ENCODE measurements around the gene COMTD1. TPM values are rescaled to one million over a fixed set of nuclear protein-coding genes. Genes with fewer than 3 reads are reported as not detected.
A peak's percentile ranks its signal among the peaks of the same experiment; 100 is the strongest.
"Not testable (repeated sequence)": the region's sequence is repeated elsewhere in the genome, so short reads cannot be mapped to it uniquely, and the experiment has no call there.

COMTD1 gene
- total RNA-seq, 1 donor from 2014 or later = 26.9 TPM

DNA sequence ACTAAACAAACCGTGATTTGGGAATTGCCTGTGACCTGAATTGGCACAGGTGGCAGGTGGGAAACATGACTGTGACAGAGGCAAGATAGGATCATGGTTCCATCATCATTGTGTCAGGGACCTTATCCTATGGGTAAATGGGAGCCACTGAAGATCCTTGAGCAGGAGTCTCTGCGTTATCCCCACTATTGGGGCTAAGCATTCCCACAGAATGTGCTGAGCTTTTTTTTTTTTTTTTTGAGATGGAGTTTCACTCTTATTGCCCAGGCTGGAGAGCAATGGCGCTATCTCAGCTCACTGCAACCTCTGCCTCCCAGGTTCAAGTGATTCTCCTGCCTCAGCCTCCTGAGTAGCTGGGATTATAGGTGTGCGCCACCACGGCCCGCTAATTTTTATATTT lies 35.8 kb downstream of the COMTD1 start:
- ATAC-seq = not testable (repeated sequence)

DNA sequence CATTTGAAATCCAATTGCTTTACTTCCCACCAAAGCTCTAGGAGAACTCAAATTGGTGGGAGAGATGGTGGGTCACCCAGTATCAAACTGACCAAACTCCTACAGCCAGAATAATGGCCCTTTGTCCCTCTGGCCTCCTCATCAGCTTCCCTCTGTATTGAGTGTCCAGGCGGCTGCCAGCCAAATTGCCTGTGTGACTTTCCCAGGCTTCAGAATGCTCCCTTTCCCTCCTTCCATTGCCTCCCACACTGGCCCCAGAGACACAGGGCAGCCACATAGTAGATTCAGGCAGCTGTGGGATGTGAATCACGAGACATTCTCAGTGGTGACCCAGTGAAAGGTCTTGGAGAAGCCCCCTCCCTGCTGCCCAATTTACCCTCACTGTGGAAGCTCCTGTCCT lies 37.9 kb downstream of the COMTD1 start:
- peak; percentile 31 for DNase-seq (ENCODE audit: low spot score)
- no peak for ATAC-seq

More for the DNA sequence above, 35.8 kb downstream of the COMTD1 start:
- DNase-seq (ENCODE audit: low spot score) = peak; percentile 2

DNA sequence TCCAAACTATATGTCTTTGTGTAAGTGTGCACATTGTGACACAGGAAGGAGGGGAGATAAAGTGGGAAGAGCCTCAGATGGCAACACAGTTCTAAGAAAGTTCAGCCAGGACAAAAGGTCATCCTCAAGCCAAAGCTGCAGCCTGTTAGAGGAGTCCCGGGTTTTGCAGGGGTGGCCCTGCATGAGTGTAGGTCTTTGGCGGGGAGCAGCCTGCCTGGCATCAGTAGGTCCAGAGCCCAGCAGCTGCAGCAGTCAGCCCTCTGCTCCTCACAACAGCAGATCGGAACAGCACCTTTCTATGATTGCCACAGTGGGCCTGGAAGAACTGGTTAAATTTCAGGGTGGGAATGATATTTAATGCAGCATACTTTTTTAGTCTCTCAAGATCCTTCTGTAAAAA lies 38.7 kb downstream of the COMTD1 start:
- DNase-seq (ENCODE audit: low spot score) (peak; percentile 19), ATAC-seq (no peak)

DNA sequence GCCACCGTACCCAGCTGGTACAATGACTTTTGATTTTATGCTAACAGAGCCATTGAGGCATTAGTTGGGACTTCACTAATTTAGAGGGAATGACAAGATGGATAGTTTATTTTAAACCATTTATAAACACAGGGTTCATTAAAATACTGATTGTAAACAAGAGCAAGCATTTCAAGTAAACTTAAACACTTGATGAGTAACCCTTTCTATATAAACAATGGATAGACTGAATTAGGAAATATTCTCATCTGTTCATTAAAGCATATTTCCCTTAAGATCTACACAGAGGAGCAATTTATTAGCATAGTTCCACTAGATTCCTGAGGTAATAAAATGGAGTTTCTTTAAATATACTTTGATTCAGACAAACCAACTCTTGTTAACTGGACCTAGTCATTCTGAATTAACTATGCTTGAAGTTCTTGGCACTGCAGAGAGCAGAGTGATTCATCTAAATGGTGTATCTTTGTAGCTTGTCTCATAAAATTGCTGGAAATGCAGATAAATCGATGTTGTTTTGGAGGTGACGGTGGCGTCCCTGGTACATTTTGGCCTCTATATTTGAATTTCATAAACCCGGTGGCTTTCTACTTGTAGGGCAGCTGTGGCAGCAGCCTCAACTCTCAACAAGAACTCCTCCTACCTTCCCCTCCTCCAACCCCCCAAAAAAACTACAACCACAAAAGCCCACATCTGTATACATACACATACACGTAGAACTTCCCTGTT lies 40.6 kb downstream of the COMTD1 start:
- DNase-seq (ENCODE audit: low spot score) (no peak), ATAC-seq (no peak)

DNA sequence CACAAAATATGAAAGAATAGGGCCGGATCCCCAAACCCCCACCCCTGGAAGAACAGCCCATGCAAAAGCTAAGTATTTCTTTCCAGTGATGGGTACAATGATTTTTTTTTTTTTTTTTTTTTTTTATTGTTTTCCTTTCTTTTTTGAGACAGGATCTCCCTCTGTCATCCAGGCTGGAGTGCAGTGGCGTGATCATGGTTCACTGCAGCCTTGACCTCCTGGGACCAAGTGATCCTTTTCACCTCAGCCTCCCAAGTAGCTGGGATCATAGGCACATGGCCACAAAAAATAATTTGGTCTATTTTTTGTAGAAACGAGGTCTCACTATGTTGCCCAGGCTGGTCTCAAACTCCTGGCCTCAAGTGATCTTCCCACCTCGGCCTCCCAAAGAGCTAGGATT lies 41.1 kb downstream of the COMTD1 start:
- not testable (repeated sequence) for ATAC-seq
- peak; percentile 4 for DNase-seq (ENCODE audit: low spot score)

DNA sequence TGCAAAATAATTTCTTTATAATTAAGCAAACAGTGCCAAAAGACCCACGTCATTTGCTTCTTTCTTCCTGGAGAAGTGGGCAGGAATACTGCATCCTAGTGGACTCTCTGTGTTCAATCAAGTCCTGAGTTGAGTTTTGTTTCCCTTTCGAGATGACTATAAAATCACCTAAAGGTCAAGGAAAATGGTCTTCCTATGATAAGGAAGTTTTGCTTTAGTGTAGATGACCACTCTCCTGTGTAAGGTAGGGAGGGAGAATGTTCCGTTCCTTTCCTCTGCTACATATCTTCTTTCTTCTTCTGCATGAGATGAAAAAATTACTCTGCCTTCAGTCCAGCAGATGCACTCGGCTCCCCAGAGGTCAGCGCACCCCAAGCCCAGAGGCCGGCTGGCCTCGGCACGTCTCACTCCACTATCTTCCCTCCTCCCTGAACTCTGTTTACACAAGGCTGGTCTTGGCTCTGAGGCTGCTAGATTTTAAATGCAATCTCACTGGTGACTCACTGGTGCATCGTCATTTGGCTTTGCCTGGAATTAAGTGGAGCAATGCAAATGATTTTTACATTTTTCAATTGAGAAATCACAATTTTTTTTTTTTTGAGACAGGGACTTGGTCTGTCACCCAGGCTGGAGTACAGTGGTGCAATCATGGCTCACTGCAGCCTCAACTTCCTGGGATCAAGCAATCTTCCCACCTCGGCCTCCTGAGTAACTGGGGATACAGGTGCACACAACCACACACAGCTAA lies 43.8 kb downstream of the COMTD1 start:
- DNase-seq (ENCODE audit: low spot score) (peak; percentile 70), ATAC-seq (peak; percentile 95)

DNA sequence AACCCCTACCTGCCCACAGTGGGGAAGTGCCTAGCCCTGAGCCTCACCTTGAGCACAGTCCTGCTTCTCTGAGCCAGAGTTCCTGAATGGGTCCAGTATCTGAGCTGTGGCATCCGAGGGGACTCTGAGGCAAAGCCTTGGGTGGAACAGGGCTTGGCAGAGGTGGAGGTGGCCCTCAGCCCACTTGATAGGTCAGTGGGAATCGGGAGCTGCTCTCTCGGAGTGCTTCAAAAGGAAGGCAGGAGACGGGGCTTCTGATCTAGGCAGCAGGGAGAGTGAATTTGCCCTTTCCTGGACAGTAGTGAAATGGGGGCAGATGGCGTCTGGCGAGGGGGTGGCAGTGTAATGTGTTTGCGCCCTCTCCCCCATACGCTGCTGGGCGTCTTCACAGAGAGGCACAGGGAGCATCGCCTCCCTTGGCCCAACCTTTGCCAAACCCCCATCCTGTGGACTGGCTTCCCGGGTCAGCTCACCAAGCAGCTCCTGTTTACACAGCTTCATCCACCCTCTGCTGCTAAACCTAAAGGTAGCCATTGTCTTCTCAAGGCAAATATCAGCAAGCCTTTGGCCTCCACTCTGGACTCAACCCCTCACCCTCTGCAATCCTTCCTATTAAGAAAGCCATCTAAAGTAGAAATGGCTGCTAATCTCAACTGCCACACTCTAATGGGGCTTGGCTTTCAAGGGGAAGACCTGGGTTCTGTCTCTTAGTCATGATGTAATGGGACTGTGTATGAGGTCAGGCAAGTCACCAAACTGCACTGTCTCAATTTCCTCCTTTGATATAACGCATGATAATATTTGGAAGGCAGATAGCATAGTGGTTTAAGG lies 46.3 kb downstream of the COMTD1 start:
- ATAC-seq = no peak
- peak; percentile 41 for DNase-seq (ENCODE audit: low spot score)

DNA sequence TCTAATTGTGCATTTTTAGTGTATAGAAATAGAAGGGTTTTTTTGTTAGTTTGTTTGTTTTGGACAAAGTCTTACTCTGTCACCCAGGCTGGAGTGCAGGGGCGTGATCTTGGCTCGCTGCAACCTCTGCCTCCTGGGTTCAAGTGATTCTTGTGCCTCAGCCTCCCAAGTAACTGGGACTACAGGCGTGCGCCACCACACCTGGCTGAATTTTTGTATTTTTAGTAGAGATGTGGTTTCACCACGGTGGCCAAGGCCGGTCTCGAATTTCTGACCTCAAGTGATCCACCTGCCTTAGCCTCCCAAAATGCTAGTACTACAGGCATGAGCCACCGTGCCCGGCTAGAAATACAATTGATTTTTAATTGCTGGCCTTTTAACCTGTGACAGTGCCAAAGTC lies 47.2 kb downstream of the COMTD1 start:
- peak; percentile 28 for DNase-seq (ENCODE audit: low spot score)
- not testable (repeated sequence) for ATAC-seq

DNA sequence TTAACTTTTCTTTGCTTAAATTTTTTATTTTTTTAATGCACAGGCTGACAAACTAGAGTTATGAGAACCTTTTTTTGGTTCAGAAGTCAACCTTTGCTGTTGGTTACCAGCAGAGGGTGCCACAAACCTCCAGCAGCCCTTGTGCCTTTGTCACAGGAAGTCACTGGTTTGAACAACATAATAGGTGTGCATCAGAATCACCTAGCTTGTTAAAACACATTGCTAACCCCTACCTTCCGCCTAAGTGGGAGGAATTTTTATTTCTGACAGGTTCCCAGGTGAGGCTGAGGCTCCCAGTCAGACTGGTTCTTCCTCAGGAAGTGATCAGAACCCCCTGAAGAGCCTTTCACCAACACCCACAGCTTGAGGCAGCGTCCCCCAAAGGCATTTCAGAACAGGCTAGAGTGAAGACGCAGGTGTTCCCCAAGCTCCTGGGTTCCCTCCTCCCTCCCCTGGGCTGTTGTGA lies 47.8 kb downstream of the COMTD1 start:
- DNase-seq (ENCODE audit: low spot score) (peak; percentile 51), ATAC-seq (peak; percentile 66)

DNA sequence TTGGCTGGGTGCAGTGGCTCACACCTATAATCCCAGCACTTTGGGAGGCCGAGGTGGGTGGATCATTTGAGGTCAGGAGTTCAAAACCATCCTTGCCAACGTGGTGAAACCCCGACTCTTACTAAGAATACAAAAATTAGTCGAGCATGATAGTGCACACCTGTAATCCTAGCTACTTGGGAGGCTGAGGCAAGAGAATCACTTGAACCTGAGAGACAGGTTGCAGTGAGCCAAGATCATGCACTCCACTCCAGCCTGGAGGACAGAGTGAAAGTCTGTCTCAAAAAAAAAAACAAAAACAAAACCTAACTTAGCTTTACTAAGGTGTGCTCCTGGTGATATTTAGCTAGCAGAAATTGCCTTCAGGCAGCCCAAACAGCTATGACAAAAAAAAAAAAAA lies 49.4 kb downstream of the COMTD1 start:
- peak; percentile 11 for ATAC-seq
- peak; percentile 16 for DNase-seq (ENCODE audit: low spot score)

Other genes with a start within 250 kb of the COMTD1 start
- gene SAMD8, start 124.3 kb downstream of the COMTD1 start, total RNA-seq = 5.7 TPM
- gene VDAC2, start 25.2 kb downstream of the COMTD1 start, total RNA-seq = 47.8 TPM
- 7.3 TPM for gene ZNF503, start 165.8 kb upstream of the COMTD1 start, total RNA-seq
- 9.1 TPM for gene LRMDA, start 195.7 kb upstream of the COMTD1 start, total RNA-seq

All from left lobe of liver (tissue), 2 donors.